Parathyroid adenoma (tissue), 2 donors: ENCODE results near the gene TSPEAR.

Experiments used
- H2AFZ ChIP-seq: fragments of 300-600 bp; sonication (generic); one replicate; pipeline ENCODE4 v1.7.0; 2017; ENCODE audit warnings: antibody characterized with exemption, mild to moderate bottlenecking
- H3K27ac ChIP-seq: fragments of 300-600 bp; sonication (generic); one replicate; pipeline ENCODE4 v1.7.0; 2017
- H3K27me3 ChIP-seq: fragments of 300-600 bp; sonication (generic); one replicate; pipeline ENCODE4 v1.7.0; 2017; ENCODE audit warnings: low read length; ENCODE audit not compliant: control insufficient read depth, insufficient read depth
- H3K36me3 ChIP-seq: fragments of 300-600 bp; sonication (generic); one replicate; pipeline ENCODE4 v1.7.0; 2017; ENCODE audit warnings: low read length; ENCODE audit not compliant: control insufficient read depth, insufficient read depth
- H3K4me1 ChIP-seq: fragments of 300-600 bp; sonication (generic); one replicate; pipeline ENCODE4 v1.7.0; 2017; ENCODE audit warnings: control low read depth
- H3K4me2 ChIP-seq: fragments of 300-600 bp; sonication (generic); one replicate; pipeline ENCODE4 v1.7.0; 2017; ENCODE audit warnings: low read length
- H3K4me3 ChIP-seq: fragments of 300-600 bp; sonication (generic); one replicate; pipeline ENCODE4 v1.7.0; 2017; ENCODE audit warnings: low read depth, low read length
- H3K79me2 ChIP-seq: fragments of 300-600 bp; sonication (generic); one replicate; pipeline ENCODE4 v1.7.0; 2017; ENCODE audit warnings: control low read depth
- H3K9ac ChIP-seq: fragments of 300-600 bp; sonication (generic); one replicate; pipeline ENCODE4 v1.7.0; 2017; ENCODE audit warnings: mild to moderate bottlenecking
- H3K9me3 ChIP-seq: fragments of 300-600 bp; sonication (generic); one replicate; pipeline ENCODE4 v1.7.0; 2017; ENCODE audit warnings: low read length; ENCODE audit not compliant: control insufficient read depth
- CTCF ChIP-seq: fragments of 300-600 bp; sonication (generic); IDR thresholded peaks from one replicate; pipeline ENCODE4 v1.7.0; 2017; ENCODE audit warnings: antibody characterized with exemption, mild to moderate bottlenecking
- donor health status: primary hyperparathyroidism.

Gene TSPEAR

GRCh38 chr21:44736291-44737004 lies 25.1 kb upstream of the TSPEAR start:
- Histone ChIP-seq H3K4me2 (no peak overlapping the region), H3K27ac (no peak overlapping the region), H3K36me3 (no peaks in the 10 kb centered on the region), H3K9ac (no peak overlapping the region), H3K79me2 (no peaks in the 10 kb centered on the region), H3K9me3 (no peaks in the 10 kb centered on the region), H3K4me3 (no peak overlapping the region), H2AFZ (no peak overlapping the region), H3K27me3 (no peaks in the 10 kb centered on the region), H3K4me1 (no peaks in the 10 kb centered on the region)
- no peak for TF ChIP-seq CTCF

- Histone ChIP-seq H3K27ac (no peak overlapping the region), H3K79me2 (no peaks in the 10 kb centered on the region), H2AFZ (no peak overlapping the region), H3K4me2 (no peak overlapping the region), H3K4me1 (no peaks in the 10 kb centered on the region), H3K9me3 (no peaks in the 10 kb centered on the region), H3K27me3 (no peaks in the 10 kb centered on the region), H3K36me3 (no peaks in the 10 kb centered on the region), H3K4me3 (no peak overlapping the region), H3K9ac (no peak overlapping the region)
- no peak for TF ChIP-seq CTCF
Measured at GRCh38 chr21:44735821-44736220, 24.4 kb upstream of the TSPEAR start.

DNA sequence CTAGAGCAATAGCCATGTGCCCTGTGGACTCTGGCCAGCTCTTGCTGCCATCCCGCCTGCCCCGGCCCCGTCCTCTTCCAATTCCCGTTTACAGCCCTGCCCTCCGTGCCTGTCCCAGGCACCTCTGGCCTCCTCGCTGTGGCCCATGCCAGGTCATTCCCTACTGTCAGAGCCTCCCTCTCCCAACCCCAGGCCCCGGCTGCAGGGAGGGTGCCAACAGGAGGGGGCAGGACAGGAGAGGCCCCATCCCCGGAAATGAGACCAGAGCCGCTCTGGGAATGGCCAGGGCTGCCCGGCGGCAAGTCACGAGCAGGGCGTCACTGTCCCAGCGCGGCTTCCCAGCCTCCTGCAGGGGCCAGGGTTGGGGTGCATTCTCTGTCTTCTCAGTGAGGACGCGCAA lies 23.5 kb upstream of the TSPEAR start:
- H3K4me2 ChIP-seq, result no peak overlapping the region
- no peaks in the 10 kb centered on the region for H3K4me1 ChIP-seq

GRCh38 chr21:44734026-44734745 lies 22.8 kb upstream of the TSPEAR start:
- Histone ChIP-seq H3K27ac (no peak overlapping the region), H3K4me2 (no peak overlapping the region), H3K79me2 (no peaks in the 10 kb centered on the region), H3K4me3 (no peak overlapping the region), H3K9ac (no peak overlapping the region), H3K9me3 (no peaks in the 10 kb centered on the region), H2AFZ (no peak overlapping the region), H3K4me1 (no peaks in the 10 kb centered on the region), H3K27me3 (no peaks in the 10 kb centered on the region), H3K36me3 (no peaks in the 10 kb centered on the region)
- TF ChIP-seq CTCF, result no peak

More for the DNA sequence above, 23.5 kb upstream of the TSPEAR start:
- Histone ChIP-seq H3K36me3 (no peaks in the 10 kb centered on the region), H3K9me3 (no peaks in the 10 kb centered on the region), H3K79me2 (no peaks in the 10 kb centered on the region), H3K4me3 (no peak overlapping the region), H2AFZ (no peak overlapping the region), H3K27ac (no peak overlapping the region), H3K27me3 (no peaks in the 10 kb centered on the region), H3K9ac (no peak overlapping the region)
- TF ChIP-seq CTCF, result no peak
